ENCODE data around the gene LBR.

GRCh38 chr1:225450491-225451191 lies 22.8 kb upstream of the LBR start:
- TF ChIP-seq POLR2A (IDR thresholded peaks at IDR 0.05): no peak
- TF ChIP-seq, protein P1, sequence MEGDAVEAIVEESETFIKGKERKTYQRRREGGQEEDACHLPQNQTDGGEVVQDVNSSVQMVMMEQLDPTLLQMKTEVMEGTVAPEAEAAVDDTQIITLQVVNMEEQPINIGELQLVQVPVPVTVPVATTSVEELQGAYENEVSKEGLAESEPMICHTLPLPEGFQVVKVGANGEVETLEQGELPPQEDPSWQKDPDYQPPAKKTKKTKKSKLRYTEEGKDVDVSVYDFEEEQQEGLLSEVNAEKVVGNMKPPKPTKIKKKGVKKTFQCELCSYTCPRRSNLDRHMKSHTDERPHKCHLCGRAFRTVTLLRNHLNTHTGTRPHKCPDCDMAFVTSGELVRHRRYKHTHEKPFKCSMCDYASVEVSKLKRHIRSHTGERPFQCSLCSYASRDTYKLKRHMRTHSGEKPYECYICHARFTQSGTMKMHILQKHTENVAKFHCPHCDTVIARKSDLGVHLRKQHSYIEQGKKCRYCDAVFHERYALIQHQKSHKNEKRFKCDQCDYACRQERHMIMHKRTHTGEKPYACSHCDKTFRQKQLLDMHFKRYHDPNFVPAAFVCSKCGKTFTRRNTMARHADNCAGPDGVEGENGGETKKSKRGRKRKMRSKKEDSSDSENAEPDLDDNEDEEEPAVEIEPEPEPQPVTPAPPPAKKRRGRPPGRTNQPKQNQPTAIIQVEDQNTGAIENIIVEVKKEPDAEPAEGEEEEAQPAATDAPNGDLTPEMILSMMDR (IDR thresholded peaks at IDR 0.05): no peak
